ENCODE data around the gene EDEM2.
"Not testable (repeated sequence)": the region's sequence is repeated elsewhere in the genome, so short reads cannot be mapped to it uniquely, and the experiment has no call there.

EDEM2 gene
- 26.5 to 33.5 reads per million in 2 donors for total RNA-seq

DNA sequence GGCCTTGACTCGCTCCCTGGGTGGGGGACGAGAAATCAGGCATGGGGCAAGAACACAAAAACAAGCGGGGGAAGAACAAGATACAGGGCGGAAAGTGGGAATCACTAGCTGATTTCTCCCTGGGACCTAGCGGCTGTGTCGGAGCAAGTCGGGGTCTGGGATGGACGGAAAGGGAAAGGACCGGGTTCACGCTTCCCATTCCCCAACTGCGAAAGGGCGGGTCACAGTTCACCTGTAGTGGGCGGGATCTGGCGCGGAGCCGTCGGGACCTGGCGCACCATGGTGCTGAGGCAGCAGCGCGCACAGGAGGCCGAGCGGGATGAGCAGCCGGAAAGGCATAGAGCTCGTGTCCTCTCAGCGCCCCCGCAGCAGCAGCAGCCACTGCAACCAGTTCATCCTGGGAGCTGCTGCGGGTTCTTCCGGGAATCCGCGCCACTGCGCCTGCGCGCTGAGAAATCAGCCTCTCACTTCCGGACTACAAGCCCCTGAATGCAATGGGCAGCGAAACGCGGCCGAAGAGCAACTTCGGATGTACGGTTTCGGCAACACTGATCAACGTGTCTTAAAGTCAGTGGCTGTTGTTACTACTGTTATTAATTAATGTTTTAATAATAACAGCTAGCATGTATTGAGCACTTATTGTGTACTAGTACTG lies at the start of gene EDEM2:
TSS of gene EDEM2 (minus strand) at position 417 of the 655 bp plus-strand sequence. CDS start at position 339, 78 bp downstream.
- DNase-seq: peak; percentile 85 to 95 (median 91)

- DNase-seq: no peak
Observed at GRCh38 chr20:35196313-35196712, 49.2 kb upstream of the EDEM2 start.

DNA sequence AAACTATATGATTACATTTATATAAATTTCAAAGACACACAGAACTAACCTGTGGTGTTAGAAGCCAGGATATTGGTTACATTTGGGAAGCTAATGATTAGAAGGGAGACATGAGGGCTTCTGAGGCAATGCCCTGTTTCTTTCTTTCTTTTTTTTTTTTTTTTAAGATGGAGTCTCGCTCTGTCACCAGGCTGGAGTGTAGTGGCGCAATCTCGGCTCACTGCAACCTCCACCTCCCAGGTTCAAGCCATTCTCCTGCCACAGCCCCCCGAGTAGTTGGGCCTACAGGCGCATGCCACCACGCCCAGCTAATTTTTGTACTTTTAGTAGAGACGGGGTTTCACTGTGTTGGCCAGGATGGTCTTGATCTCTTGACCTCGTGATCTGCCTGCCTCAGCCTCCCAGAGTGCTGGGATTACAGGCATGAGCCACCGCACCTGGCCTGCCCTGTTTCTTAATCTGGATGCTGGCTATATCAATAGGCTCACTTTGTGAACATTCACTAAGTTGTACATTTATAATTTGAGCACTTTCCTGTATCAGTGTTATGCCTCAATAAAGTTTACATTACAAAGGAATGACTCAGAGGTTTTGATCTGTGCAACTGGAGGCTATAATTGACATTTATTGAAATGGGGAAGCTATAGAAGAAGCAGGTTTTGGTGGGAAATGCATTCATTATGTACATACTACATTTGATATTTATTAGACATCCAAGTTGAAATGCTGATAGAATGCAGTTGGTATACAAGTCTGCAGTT lies 46.1 kb upstream of the EDEM2 start:
- DNase-seq: not testable (repeated sequence)

DNA sequence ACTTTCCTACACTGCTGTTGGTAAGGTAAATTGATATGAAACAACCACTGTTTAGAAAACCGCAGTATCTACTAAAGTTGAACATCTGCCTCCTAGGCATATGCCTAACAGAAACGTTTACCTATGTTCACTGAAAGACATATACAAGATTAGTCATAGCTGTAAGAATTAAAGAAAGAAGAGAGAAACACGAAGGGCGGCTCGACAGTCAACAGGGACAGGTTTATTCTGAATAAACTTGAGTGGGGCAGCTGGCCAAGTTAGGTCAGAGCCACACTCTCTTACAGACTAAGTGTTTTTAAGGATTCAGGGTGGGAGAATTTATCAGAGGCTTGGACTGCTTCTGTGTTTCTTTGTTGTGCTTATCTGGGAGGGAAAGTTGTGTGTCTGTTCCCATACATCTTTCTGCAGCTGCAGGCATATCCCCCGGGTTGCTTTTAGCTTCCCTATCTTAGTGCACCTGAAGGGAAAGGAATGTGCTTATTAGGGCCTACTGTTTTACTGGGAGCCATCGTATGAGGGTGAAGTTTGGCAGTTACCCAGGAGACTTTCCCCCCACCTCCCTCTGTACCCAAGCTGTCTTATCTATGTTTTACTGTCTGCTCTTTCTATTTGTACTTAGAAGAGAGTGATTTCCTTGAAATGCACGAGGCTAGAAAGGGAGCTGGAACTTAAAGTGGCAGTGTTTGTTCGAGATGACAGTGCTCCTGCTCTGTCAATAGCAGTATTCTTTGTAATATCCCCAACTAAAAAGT lies 45.2 kb upstream of the EDEM2 start:
- no peak for DNase-seq

- DNase-seq: no peak
Observed at GRCh38 chr20:35191419-35192117, 44.4 kb upstream of the EDEM2 start.

DNA sequence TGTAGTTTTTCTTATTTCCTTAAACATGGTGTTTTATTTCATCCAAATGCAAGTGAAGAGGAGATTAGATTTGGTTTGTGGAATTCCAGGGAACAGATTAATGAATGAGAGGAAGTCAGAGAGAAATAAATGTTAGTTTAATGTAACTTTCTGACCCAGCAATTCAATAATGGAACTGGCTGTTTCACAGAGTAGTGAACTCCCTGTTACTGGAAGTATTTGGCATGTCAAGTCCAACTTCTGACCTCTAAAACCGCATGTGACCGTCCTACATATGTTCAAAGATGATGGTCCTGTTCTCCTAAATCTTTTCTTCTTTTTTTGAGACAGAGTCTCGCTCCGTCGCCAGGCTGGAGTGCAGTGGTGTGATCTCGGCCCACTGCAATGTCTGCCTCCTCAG lies 43.4 kb upstream of the EDEM2 start:
- DNase-seq: no peak

- not testable (repeated sequence) for DNase-seq
Observed at GRCh38 chr20:35189223-35189622, 42.1 kb upstream of the EDEM2 start.

DNA sequence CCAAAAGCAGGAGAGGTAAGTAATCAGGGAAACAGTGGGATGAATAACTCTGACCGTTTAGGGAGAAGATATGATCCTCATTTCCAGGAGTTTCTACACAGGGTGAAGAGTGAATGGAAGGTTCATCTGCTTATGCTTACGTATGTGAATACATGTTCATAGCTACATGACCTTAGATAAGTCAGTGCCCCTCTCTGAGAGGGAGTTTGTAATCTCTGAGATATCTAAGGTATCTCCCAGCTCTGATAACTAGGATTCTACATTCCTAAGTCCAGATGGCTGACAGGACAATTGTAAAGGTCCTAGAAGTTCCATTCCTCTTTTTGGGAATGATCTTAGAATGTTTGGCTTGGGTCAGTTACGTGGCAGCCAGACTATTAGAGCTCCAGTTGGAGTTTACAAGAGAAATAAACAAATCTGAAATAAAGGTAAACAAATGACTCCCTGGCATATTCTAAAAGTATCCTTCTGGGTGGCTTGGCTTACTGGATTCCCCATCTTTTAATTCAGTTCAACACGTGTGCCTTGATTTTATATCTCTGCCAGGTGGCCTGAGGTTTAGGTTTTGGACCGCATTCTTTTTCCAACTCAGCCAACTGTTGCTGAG lies 40.6 kb upstream of the EDEM2 start:
- no peak for DNase-seq

GRCh38 chr20:35186691-35187289 lies 39.7 kb upstream of the EDEM2 start:
- not testable (repeated sequence) for DNase-seq

- no peak for DNase-seq
Observed at GRCh38 chr20:35181731-35182130, 34.6 kb upstream of the EDEM2 start.

DNA sequence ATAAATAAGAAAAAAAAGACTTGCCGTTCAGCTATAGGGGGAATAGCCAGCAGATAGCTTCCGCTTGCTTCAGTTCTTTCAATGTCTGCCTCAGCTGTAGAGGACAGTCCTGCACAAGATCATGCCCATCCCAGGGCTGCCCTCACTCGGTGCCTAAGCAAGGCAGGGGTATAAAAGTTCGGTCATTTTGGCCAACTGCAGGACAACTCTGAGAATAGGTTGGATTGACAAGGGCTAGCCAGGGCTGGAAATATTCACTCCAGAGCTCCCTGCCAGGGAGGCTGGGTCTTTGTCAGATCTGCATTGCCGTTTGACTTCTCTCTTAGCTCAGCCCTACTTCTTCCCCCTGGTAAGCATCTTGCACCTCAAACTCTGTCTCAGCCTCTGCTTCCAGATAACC lies 33.1 kb upstream of the EDEM2 start:
- no peak for DNase-seq

- no peak for DNase-seq
Observed at GRCh38 chr20:35179292-35180212, 32.4 kb upstream of the EDEM2 start.

DNA sequence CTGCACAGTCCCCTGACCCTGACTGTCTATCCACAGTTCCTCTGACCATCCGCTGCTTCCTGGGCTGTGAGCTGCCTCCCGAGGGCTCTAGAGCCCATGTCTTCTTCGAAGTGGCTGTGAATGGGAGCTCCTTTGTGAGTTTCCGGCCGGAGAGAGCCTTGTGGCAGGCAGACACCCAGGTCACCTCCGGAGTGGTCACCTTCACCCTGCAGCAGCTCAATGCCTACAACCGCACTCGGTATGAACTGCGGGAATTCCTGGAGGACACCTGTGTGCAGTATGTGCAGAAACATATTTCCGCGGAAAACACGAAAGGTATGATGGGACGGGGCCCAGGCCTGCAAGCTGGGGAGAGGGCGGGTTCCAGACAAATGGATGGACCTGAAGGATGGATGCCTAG lies 29.0 kb upstream of the EDEM2 start:
- DNase-seq: no peak

GRCh38 chr20:35174458-35175216 lies 27.5 kb upstream of the EDEM2 start:
- no peak for DNase-seq

DNA sequence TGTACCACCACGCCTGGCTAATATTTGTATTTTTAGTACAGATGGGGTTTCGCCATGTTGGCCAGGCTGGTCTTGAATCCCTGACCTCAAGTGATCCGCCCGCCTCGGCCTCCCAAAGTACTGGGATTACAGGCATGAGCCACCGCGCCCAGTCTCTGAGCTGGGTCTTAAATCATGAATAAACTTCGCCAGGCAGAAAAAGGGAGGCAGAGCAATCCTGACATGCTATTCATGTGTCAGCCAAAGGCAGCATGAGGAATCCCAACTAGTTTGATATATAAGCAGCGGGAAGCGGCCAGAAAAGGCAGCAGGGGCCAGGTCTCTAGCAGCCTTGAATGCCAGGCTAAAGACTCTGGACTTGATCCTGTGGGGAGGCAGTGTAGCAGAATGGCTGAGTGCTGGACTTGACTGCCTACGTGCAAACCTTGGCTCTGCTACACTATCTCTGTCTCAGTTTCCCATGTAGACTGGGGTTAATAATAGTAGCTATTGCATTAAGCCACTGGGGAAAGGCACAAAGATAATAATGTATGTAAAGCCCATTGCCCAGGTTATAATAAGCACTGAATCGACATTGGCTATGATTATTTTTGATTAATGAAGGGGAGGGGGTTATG lies 26.5 kb upstream of the EDEM2 start:
- no peak for DNase-seq

GRCh38 chr20:35172434-35172806 lies 25.3 kb upstream of the EDEM2 start:
- no peak for DNase-seq

GRCh38 chr20:35171753-35172433 lies 24.8 kb upstream of the EDEM2 start, which contains the start of gene PROCR:
PROCR (plus strand) TSS chr20:35172072; CDS start chr20:35172155, 83 bp downstream.
- peak in 2 of 5 experiments; percentile 9 to 26 for DNase-seq

DNA sequence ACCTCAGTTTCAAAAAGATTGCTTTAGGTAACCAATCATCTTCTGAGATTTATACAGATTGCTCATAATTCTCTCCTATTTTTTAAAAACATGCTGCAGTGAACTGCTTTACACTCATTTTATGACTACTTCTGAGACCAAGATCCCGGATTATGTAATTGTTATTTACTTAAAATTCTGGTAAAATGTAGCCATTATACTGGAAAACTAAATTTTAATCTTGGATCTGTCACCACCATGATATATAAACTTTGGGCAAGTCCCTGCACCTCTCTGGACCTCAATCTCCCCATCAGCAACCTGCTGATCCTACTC lies 24.3 kb upstream of the EDEM2 start:
- DNase-seq: no peak

Measured in T-helper 2 cell (primary cell).